GM19240 (cell line): Measurements from ENCODE around the gene UIMC1.
"Not testable (repeated sequence)": the region's sequence is repeated elsewhere in the genome, so short reads cannot be mapped to it uniquely, and the experiment has no call there.

Experiments
- DNase-seq: peaks from one replicate; pipeline ENCODE4 v3.0.0; 2011; ENCODE audit warnings: low spot score; ENCODE audit not compliant: insufficient read length

Gene UIMC1

DNA sequence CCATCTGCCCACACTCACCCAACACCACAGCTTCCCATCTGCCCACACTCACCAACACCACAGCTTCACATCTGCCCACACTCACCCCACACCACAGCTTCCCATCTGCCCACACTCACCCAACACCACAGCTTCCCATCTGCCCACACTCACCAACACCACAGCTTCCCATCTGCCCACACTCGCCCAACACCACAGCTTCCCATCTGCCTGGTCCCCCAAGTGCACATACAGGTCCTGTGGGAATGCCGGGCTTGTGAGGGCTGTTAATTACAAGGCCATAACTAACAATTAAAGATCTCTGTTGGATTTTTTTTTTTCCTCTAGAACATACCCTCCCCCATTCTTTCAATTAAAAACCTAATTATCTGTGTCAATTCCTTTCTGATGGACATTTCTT, 133.6 kb downstream of the UIMC1 start:
- DNase-seq: not testable (repeated sequence)

DNA sequence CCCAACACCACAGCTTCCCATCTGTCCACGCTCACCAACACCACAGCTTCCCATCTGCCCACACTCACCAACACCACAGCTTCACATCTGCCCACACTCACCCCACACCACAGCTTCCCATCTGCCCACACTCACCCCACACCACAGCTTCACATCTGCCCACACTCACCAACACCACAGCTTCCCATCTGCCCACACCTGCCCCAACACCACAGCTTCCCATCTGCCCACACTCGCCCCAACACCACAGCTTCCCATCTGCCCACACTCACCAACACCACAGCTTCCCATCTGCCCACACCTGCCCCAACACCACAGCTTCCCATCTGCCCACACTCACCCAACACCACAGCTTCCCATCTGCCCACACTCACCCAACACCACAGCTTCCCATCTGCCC, 134.0 kb downstream of the UIMC1 start:
- DNase-seq: not testable (repeated sequence)

DNA sequence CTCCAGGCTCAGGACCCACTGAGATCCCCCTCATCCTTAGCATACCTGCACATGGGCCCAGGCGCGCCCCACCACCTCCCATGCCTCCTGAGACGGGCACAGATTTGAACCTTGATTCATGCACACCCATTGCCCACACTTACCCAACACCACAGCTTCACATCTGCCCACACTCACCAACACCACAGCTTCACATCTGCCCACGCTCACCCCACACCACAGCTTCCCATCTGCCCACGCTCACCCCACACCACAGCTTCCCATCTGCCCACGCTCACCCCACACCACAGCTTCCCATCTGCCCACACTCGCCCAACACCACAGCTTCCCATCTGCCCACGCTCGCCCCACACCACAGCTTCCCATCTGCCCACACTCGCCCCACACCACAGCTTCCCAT, 135.9 kb downstream of the UIMC1 start:
- DNase-seq: not testable (repeated sequence)

DNA sequence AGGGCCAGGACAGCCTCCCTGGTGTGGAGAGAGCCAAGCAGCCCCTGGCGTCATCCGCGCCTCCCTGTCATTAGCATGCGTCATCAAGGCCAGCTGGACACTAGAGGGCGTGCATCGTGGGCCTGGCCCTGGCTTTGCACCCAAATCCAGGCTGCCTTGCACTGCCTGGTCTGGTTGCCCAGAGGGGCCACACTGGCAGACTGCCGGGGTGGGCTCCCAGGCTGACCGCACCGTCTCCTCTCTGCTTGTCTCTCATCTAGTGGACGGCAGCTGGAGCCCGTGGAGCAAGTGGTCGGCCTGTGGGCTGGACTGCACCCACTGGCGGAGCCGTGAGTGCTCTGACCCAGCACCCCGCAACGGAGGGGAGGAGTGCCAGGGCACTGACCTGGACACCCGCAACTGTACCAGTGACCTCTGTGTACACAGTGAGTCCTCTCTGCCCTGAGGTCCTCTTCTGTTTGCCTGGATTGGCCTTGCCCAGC, 136.4 kb downstream of the UIMC1 start:
- no peak for DNase-seq

DNA sequence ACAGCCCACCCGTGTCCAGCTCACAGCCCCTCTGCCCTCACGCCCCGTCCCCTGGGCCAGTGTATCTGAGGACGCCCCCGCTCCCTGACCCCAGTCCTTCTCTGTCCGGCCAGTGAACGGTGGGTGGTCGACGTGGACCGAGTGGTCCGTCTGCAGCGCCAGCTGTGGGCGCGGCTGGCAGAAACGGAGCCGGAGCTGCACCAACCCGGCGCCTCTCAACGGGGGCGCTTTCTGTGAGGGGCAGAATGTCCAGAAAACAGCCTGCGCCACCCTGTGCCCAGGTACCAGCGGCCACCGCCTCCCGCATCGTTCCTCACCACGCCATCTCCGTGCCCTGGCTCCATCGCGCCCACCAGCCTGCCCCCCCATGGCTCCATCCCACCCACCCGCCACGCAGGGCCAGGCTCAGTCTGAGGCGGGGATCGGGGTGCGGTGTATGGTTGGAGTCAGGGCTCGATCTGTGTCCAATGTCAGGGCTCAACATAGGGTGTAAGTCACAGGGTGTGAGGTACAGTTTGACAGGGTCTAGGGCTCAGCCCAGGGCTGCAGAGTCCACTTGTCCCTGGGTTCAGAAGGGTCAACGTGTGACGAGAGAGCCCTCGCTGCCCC, 137.0 kb downstream of the UIMC1 start:
- no peak for DNase-seq

DNA sequence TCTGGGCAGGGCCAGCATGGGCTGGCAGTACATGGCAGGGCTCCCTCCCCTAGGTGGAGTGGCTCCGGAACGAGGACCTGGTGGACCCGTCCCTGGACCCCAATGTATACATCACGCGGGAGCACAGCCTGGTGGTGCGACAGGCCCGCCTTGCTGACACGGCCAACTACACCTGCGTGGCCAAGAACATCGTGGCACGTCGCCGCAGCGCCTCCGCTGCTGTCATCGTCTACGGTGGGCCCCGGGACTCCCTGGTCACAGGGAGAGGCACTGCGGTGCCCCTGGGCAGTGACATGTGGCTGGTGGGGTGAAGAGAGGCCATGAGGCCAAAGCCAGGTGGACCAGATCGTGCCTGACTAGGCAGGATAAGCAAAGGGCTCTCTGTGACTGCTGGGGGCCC, 137.8 kb downstream of the UIMC1 start:
- no peak for DNase-seq

DNA sequence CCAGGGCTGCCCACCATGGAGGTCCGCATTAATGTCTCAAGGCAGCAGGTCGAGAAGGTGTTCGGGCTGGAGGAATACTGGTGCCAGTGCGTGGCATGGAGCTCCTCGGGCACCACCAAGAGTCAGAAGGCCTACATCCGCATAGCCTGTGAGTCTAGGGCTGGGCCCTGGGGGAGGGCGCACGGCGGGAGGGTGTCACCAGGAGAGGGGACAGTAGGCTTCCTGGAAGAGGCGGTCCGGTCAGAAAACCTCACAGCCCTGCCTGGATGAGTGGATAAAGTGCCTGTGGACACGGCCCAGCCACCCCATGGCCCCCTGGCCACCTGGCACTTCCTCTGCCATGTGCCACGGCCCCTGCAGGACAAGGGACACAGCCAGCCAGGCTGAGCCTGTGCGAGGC, 138.5 kb downstream of the UIMC1 start:
- DNase-seq: no peak

DNA sequence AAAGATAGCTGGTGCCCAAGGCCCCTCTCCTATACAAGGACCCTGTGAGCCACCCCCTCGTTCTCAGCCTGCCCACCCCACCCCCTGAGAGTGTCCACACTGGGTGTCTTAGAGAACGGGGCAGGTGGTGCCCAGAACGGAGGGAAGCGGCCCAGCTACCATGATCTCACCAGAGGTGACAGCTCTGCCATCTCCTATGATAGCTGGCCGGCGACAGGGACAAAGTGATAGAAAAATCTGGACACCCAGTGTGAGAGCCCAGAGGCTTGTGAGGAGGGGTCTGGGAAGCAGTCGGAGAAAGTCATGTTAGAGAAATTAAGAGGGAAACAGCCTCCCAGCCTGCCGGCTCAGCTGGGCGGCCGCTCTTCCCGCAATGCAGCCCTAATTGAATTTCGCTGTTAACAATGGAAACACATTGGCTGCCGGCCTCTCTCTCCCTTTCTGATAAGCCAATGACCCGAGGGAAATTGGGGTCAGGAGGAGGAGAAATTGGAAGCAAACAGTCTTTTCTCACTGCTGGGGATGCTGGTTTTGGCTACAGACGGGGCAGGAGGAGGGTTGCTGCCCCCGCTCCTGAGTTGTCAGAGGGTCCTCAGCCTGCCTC, 139.8 kb downstream of the UIMC1 start:
- no peak for DNase-seq

DNA sequence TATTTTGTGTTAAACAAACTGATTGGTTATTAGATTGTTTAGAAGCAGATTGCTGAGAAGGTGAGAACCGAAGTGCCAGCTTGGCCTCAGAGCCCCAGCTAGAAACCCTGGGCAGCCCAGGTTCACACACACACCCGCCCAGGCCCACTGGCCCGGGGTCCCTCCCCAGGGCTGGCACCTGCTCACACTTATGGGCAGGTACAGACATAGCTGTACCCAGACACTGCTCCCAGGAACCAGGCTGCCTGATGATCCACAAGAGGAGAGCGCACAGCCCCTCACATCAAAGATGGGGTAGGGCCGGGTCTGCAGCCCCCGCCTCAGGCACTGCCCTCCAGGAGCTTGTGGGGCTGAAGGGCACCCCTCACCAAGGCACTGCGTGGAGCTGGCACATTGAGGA, 140.6 kb downstream of the UIMC1 start:
- DNase-seq: no peak

DNA sequence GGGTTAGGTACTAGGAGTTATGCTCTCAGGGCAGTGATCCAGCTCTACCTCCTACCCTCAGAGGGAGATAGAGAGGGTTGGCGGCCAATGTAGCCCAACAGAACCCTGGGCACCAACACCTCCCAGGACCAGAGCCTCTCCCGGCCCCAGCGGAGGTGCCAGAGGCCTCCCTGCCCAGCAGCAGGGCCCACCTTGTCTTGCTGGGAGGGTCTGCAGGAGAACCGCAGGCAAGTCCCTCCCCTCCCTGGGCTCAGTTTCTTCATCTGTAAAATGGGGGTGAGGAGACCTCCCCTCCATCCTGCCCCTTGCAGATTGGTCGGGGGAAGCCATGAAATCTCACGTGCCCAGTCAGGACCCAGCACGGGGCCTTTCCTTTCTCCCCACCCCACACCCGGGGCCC, 141.8 kb downstream of the UIMC1 start:
- DNase-seq: no peak

DNA sequence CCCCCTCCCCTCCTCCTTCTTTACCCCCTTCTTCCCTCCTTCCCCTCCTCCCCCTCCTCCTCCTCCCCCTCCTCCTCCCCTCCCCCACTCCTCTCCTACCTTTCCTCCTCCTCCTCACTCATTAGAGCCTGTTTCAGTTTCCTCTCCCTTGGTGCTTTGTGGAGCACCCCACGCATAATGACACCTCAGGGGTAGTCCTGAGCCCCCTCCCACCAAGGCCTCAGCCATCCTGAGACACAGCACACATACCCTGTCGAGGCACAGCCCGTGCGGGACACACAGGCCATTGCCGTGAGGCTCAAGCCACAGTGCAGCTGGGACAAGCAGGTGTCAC, 142.8 kb downstream of the UIMC1 start:
- no peak for DNase-seq

DNA sequence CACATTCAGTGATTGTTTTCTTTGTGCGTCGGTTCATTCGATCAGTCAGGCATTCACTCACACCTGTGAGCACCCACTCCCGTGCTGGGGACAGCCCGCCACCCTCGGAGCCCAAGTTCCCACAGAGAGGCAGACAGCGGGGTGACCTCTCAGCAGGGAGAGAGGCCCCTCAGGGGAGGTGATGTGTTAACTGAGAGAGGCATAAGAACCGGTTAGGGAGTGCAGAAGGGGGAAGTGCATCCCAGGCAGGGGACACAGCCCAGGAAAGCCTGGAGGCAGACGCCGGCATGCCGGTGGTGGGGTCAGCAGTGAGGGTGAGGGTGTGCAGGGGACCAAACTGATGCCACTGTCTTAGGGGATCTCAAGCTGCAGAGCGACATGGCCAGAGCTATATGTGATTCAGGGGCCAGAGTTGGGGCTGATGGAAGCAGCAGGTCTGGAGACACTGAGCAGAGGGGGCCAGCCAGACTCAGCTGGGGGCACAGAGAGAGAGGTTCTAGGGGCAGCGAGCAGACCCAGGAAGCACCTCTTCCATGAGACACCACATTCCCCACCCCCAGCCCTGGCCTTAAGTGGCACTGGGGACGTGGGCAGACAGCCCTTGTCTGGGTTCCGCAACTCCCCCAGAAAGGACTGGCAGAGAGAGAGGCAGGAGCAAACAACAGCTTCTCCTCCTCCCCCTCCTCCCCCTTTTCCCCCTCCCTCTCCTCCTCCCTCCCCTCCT, 143.4 kb downstream of the UIMC1 start:
- no peak for DNase-seq

DNA sequence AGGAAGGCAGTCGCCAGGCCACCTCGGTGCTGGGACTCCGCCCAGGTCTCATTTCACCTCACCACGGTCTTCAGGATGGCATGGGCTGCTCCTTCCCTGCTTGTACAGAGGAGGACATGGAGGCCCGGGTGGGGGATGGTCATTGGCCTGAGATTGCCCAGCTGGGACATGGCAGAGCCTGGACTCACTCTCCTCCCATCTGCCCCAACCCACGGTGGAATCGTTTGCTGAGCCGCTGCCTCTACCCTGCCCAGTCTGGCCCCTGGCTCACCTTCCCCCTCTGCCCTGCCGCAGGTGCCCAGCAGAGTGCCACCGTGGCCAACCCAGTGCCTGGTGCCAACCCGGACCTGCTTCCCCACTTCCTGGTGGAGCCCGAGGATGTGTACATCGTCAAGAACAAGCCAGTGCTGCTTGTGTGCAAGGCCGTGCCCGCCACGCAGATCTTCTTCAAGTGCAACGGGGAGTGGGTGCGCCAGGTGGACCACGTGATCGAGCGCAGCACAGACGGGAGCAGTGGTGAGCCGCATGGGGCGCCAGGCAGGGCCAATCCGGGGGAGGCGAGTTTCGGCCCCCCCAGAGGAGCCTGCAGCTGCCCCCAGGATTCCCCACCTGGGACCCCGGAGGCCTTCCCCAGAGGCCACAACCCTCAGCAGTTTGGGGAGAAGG, 144.1 kb downstream of the UIMC1 start:
- no peak for DNase-seq

DNA sequence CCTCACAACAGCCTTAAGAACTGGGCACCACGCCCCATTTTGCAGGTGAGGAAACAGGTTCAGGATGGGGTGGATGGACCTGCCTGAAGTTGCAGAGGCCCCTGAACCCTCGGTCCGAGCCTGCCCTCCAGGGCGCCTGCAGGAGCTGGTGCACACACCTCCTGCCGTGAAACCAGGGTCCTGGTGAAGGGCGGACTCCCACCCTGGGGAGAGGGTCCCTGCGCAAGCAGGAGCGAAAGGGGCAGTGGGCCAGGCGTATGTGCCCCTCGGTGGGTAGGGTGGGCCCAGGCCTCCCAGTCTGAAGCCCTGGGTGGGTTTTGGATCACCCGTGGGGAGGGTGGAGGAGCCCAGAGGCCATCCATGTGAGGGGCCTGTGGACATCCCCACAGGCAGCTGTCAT, 145.3 kb downstream of the UIMC1 start:
- no peak for DNase-seq

DNA sequence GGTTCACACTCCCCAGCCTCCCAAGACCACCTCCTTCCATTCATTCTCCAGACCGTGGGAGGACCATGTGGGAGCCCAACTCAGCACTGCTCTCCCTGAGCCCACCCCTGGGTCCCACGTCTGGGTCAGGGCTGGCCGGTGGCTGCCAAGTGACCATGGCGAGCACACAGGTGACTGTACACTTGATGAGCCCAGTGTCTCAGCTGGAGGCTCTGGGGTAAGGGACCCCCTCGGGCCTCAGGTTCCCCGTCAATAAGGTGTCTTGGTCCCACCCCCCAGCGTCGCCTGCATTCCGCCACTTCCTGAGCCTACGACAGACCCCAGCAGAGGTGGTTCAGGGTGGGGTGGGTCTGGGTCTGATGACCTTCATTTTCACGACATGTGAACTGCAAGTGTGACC, 146.2 kb downstream of the UIMC1 start:
- no peak for DNase-seq

DNA sequence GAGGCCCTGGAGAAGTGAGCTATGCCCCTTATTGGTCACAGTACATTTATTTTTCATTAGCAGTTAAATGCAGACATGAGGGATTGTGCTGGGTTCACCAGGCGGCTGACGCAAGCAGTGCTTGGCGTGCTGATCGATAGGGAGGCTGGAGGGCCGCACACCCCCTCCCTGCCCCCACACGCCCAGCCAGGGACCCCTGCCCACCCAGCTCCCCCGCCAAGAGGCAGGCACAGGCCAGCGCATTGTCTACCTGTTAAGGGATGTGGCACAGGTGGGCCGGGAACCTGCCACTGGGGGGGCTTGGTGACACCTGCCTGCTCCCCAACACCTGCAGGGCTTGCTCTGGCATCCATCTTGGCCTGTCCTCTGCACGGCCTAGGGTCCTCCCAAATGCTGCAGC, 146.7 kb downstream of the UIMC1 start:
- DNase-seq: no peak

DNA sequence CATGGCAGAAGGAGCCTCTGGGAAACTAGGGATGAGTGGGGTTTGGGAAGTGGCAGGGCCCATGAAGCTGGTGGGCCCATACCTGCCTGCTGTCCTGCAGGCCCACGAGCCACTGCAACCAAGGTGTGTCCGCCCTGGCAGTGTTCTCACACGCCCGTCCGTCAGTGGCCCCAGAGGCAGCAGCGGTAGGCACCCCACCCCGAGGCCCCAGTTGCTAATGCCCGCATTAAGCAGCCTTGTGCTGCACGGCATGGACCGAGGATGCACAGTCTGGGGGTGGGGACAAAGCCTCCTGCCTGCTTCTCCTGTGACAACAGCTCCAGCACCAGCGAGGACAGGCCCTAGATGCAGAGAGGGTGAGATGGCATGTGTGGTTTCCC, 148.7 kb downstream of the UIMC1 start:
- no peak for DNase-seq

DNA sequence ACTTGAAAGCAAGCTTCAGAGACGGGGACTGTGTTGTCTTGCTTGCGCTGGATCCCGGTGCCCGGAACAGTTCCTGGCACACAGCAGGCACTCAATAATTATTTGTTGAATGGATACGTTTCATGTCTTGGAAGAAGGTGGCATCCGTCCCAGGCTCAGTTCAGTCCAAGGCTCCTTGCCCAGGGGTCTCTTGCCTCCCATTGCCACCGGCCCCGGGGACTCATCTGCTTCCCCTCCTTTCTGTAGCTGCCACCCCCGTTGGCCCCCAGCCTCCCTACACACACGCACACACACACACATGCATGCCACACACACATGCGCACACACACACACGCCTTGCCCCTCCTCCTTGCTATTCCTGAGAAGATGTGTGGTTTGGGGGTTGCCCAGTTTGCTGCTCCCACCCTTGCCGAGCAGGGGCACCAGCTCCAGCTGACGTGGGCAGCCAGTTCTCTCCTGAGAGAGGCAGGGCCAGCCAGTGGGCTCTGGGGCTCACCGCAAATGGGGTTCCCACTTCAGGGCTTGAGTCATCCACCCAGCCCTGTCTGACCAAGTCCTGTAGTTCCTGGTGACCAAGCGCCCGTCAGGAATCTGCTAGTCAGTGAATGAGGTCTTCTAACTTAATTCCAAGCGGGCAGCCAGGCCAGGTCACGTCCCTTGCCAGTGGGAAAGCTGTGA, 149.2 kb downstream of the UIMC1 start:
- DNase-seq: no peak

DNA sequence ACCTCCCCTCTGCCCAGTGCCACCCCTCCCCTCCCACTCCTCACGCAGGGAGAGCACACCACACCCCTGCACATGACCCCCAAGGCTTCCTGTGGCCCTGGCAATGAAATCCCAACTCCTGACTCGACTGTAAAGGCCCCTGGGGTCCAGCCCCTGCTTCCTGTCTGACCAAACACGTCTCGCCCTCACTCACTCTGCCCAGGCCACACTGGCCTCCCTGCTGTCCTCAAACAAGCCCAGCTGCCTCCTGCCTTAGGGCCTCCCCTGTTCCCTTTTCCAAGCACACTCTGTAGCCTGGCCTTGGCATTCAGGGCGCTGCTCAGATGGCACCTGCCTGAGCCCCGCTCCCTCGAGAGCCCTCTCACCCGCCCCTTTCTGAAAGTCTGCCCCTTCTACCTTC, 149.8 kb downstream of the UIMC1 start:
- DNase-seq: no peak

DNA sequence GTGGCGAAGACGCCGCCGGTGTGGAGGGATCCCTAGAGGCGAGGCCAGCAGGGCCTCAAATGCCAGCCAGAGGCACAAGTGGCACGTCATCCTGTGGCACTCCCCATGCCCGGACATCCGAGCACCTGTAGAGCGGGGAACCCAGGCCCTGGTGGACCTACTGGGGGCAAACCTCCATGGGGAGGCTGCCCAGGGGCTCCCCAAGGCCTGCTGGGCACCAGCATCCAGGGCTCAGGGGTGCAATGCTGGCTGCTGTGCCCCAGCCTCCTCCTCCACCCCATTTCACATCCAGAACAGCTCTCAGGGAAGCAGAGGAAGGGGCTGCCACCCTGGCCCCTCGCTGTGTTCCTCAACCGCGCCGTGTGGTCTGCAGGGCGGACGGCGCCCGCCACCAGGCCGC, 151.0 kb downstream of the UIMC1 start:
- DNase-seq: no peak
